Right lobe of liver (tissue), 6 donors: ENCODE results near the gene MYH9. TPM values are rescaled to one million over a fixed set of nuclear protein-coding genes. Genes with fewer than 3 reads are reported as not detected.

Experiments used
- ATAC-seq, 4 donors: fragments of 200-7000 bp; cut with Tn5 transposase; one replicate each; pipeline ENCODE4 v1.9.1; 2020; ENCODE audit warnings: mild to moderate bottlenecking in 4 of 4, moderate library complexity in 4 of 4
- DNase-seq, 3 donors: peaks; one replicate each; pipeline ENCODE4 v3.0.0-alpha.2; 2020
- H3K27ac ChIP-seq, 3 donors: fragments of 200-600 bp; one replicate each; pipeline ENCODE4 v1.8.0; 2022
- H3K27me3 ChIP-seq, 2 donors: fragments of 200-600 bp; one replicate each; pipeline ENCODE4 v1.8.0; 2022
- H3K36me3 ChIP-seq, 4 donors: fragments of 200-600 bp; sonication (generic) in 1 of 4; one replicate each; pipeline versions ENCODE4 v1.5.1 to v1.8.0; 2017 to 2022; ENCODE audit warnings: control low read depth in 1 of 4
- H3K4me1 ChIP-seq, 4 donors: fragments of 200-600 bp; sonication (generic) in 1 of 4; one replicate each; pipeline versions ENCODE4 v1.5.1 to v1.8.0; 2017 to 2022; ENCODE audit warnings: control low read depth in 1 of 4
- H3K4me3 ChIP-seq, 3 donors: fragments of 200-600 bp; one replicate each; pipeline ENCODE4 v1.8.0; 2022
- H3K9me3 ChIP-seq, 4 donors: fragments of 200-600 bp; sonication (generic) in 1 of 4; one replicate each; pipeline versions ENCODE4 v1.5.1 to v1.8.0; 2017 to 2022; ENCODE audit warnings: control low read depth in 1 of 4
- POLR2A ChIP-seq: fragments of 450-650 bp; IDR thresholded peaks from one replicate; pipeline ENCODE4 v1.6.1; 2017; ENCODE audit warnings: antibody characterized with exemption, mild to moderate bottlenecking
- WGBS: methylation state at CpG from one replicate; pipeline ENCODE4 v1.1.6; 2018; ENCODE audit warnings: low coverage, low lambda C conversion rate; ENCODE audit not compliant: insufficient coverage; ENCODE audit errors: missing lambda C conversion rate; 5-methylcytosine and 5-hydroxymethylcytosine counted together
- intact Hi-C, 2 donors: fragments of 100-400 bp; cut with DNase I; formaldehyde crosslinking; loops; one replicate each; pipeline versions ENCODE4 v1.11.2 to v1.14.1; 2022
- total RNA-seq, 6 experiments: library from RNA; depleted of rRNA in 2 of 6; stranded (reverse); fragments of >200 nt in 2 of 6; fragmentation: NEBNext Ultra II Directional in 3 of 6; extraction: Animal tissue kit (Norgen Biotek cat#: 25700) in 3 of 6; gene quantifications; one replicate each; pipeline versions ENCODE4 v1.1.0 to v1.2.4, GENCODE V29; 2016 to 2023
- TF ChIP-seq, protein P1 (sequence below), 4 donors: fragments of 200-600 bp in 3 of 4; fragments of 450-650 bp in 1 of 4; IDR thresholded peaks; one replicate each; pipeline versions ENCODE4 v1.5.1 to v1.8.0; 2016 to 2022; ENCODE audit warnings: antibody characterized with exemption in 4 of 4, mild to moderate bottlenecking in 2 of 4
- donor health status: DM: no; HTN: yes; CAD: no.
- donor health status: DM: no; HTN: no; CAD: no.
- donor health status: DM: no; HTN: no; CAD: no.
- donor health status: DM: no; HTN: yes; CAD: no.
- donor health status: DM: no; HTN: yes; CAD: no.

The MYH9 gene
- total RNA-seq, 6 experiments from 2014 or later = 168 to 435 (median 222) TPM

- DNase-seq = no peak
- 72% methylated on average over 3 of the region's 5 CpGs for WGBS
- no peaks in the 10 kb centered on the region for H3K27me3 ChIP-seq
- no peaks in the 10 kb centered on the region for H3K36me3 ChIP-seq
- ATAC-seq = no peak
- TF ChIP-seq, protein P1, sequence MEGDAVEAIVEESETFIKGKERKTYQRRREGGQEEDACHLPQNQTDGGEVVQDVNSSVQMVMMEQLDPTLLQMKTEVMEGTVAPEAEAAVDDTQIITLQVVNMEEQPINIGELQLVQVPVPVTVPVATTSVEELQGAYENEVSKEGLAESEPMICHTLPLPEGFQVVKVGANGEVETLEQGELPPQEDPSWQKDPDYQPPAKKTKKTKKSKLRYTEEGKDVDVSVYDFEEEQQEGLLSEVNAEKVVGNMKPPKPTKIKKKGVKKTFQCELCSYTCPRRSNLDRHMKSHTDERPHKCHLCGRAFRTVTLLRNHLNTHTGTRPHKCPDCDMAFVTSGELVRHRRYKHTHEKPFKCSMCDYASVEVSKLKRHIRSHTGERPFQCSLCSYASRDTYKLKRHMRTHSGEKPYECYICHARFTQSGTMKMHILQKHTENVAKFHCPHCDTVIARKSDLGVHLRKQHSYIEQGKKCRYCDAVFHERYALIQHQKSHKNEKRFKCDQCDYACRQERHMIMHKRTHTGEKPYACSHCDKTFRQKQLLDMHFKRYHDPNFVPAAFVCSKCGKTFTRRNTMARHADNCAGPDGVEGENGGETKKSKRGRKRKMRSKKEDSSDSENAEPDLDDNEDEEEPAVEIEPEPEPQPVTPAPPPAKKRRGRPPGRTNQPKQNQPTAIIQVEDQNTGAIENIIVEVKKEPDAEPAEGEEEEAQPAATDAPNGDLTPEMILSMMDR (IDR thresholded peaks at IDR 0.05) = no peak
- TF ChIP-seq POLR2A = no peak
- no peak overlapping the region for H3K4me3 ChIP-seq
- H3K4me1 ChIP-seq = peaks cover 0 to 22% (median 0%) of the 10 kb centered on the region in 4 donors
- no peaks in the 10 kb centered on the region for H3K9me3 ChIP-seq
- no peak overlapping the region for H3K27ac ChIP-seq
- intact Hi-C loops = no loop called here
These were observed 143.0 kb downstream of the MYH9 start for GRCh38 chr22:36244522-36245391.

GRCh38 chr22:36243986-36244385 is 143.8 kb downstream of the MYH9 start:
- H3K36me3 ChIP-seq = no peaks in the 10 kb centered on the region
- ATAC-seq (no peak), DNase-seq (no peak)
- peaks cover 0 to 15% (median 0%) of the 10 kb centered on the region in 4 donors for H3K4me1 ChIP-seq
- WGBS = 40% methylated on average over 1 of the region's 5 CpGs
- intact Hi-C loops = no loop called here
- TF ChIP-seq, protein P1 (IDR thresholded peaks at IDR 0.05) = no peak
- no peak for TF ChIP-seq POLR2A
- no peak overlapping the region for H3K27ac ChIP-seq
- no peaks in the 10 kb centered on the region for H3K27me3 ChIP-seq
- H3K4me3 ChIP-seq = no peak overlapping the region
- no peaks in the 10 kb centered on the region for H3K9me3 ChIP-seq

- intact Hi-C loops = loop anchor here (10.0 kb wide), 1 partner anchor 45 kb away; no protein-coding TSS in a partner anchor
These were observed 148.2 kb downstream of the MYH9 start, which contains the start of gene APOL2 for GRCh38 chr22:36239401-36240171. APOL2 (minus strand) TSS chr22:36239527; CDS start chr22:36233162, 6,365 bp downstream.

DNA sequence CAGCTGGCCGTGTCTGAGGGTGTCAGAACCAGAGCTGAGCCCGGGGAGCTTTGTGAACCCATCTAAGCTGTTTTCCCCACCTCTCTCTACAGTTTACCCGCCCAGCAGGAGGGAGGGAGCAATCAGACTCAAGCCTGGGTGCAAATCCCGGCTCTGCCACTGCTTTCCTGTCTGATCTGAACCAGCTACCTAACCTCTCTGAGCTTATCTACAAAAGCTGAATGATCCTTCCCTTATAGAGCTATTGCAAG is 148.7 kb downstream of the MYH9 start:
- peak overlapping the region; percentile 78 to 95 (median 90) for H3K27ac ChIP-seq
- no peaks in the 10 kb centered on the region for H3K27me3 ChIP-seq
- ATAC-seq = peak; percentile 6 to 24 (median 20)
- H3K36me3 ChIP-seq = peaks cover 0 to 2% (median 0%) of the 10 kb centered on the region in 4 donors
- H3K4me1 ChIP-seq = peaks cover 0 to 22% (median 5%) of the 10 kb centered on the region in 4 donors
- H3K4me3 ChIP-seq = peak overlapping the region; percentile 73 to 84 (median 78)
- no peak for TF ChIP-seq POLR2A
- TF ChIP-seq, protein P1 (IDR thresholded peaks at IDR 0.05) = no peak
- H3K9me3 ChIP-seq = no peaks in the 10 kb centered on the region
- no peak for DNase-seq
- intact Hi-C loops = loop anchor here (10.0 kb wide), 1 partner anchor 46 kb away; no protein-coding TSS in a partner anchor
- WGBS = 0% methylated on average over 1 of the region's 4 CpGs

More at GRCh38 chr22:36239401-36240171, 148.2 kb downstream of the MYH9 start, which contains the start of gene APOL2:
- H3K36me3 ChIP-seq = no peaks in the 10 kb centered on the region
- peak; percentile 84 for TF ChIP-seq POLR2A
- TF ChIP-seq, protein P1 (IDR thresholded peaks at IDR 0.05) = peak; percentile 60 to 76 (median 72)
- H3K9me3 ChIP-seq = no peaks in the 10 kb centered on the region
- H3K27me3 ChIP-seq = no peaks in the 10 kb centered on the region
- H3K27ac ChIP-seq = peak within 1 kb of the TSS; percentile 78 to 95 (median 90)
- 25% methylated on average over 10 of the region's 13 CpGs for WGBS
- ATAC-seq (peak; percentile 91 to 97 (median 94)), DNase-seq (peak; percentile 91)
- H3K4me1 ChIP-seq = peaks cover 0 to 22% (median 5%) of the 10 kb centered on the region in 4 donors
- H3K4me3 ChIP-seq = peak within 1 kb of the TSS; percentile 73 to 84 (median 78)
